Ovary (tissue), 10 donors: ENCODE results near the gene KCNC2. TPM values are rescaled to one million over a fixed set of nuclear protein-coding genes. Genes with fewer than 3 reads are reported as not detected.

Source experiments
- DNase-seq, 5 donors: peaks; one replicate each; pipeline ENCODE4 v3.0.0-alpha.2; 2019 to 2020
- H3K27ac ChIP-seq, 2 donors: fragments of 200-600 bp; one replicate each; pipeline versions ENCODE4 v1.5.1 to v1.8.0; 2019 to 2022
- H3K27me3 ChIP-seq: fragments of 200-600 bp; one replicate; pipeline ENCODE4 v1.8.0; 2022
- H3K36me3 ChIP-seq: fragments of 200-600 bp; sonication (generic); one replicate; pipeline ENCODE4 v1.5.1; 2019
- H3K4me1 ChIP-seq: one replicate; pipeline ENCODE4 v1.8.1; 2013; ENCODE audit warnings: mild to moderate bottlenecking, moderate library complexity; ENCODE audit not compliant: insufficient read depth
- H3K4me3 ChIP-seq: fragments of 200-600 bp; sonication (generic); one replicate; pipeline ENCODE4 v1.5.1; 2017
- H3K9me3 ChIP-seq, 2 donors: fragments of 200-600 bp in 1 of 2; sonication (generic) in 1 of 2; one replicate each; pipeline versions ENCODE4 v1.5.1 to v1.8.1; 2013 to 2019; ENCODE audit warnings: mild to moderate bottlenecking in 1 of 2, moderate library complexity in 1 of 2
- EP300 ChIP-seq: sonication (generic); formaldehyde crosslinking; IDR thresholded peaks from one replicate; pipeline ENCODE4 v1.6.1; 2017; ENCODE audit warnings: antibody characterized with exemption
- POLR2A ChIP-seq: fragments of 450-650 bp; IDR thresholded peaks from one replicate; pipeline ENCODE4 v1.6.1; 2017; ENCODE audit warnings: antibody characterized with exemption, mild to moderate bottlenecking, moderate library complexity
- WGBS, 3 donors: extraction: QIAGEN DNeasy Blood & Tissue Kit in 1 of 3; methylation state at CpG; one replicate each; pipeline versions ENCODE4 v1.1.5 to v1.1.7; 2013 to 2017; 5-methylcytosine and 5-hydroxymethylcytosine counted together
- intact Hi-C, 4 donors: fragments of 100-400 bp; cut with DNase I; formaldehyde crosslinking; loops; one replicate each; pipeline versions ENCODE4 v1.11.0 to v1.15.1; 2022 to 2023
- long read RNA-seq, 3 donors: library from polyadenylated mRNA in 2 of 3; unstranded in 2 of 3; transcript quantifications; one replicate each; pipeline ENCODE4 v2.0.0 and lab custom pipeline, GENCODE V29; 2021 to 2026
- polyA plus RNA-seq, 2 donors: library from polyadenylated mRNA; stranded (reverse); fragments of 200-250 nt in 1 of 2; fragments of 350-450 nt in 1 of 2; fragmentation: Illumina TruSeq in 1 of 2; extraction: RNeasy Lipid Tissue Mini Kit (QIAGEN cat#74804) in 1 of 2; gene quantifications; one replicate each; pipeline ENCODE4 v1.2.3, GENCODE V29; 2013 to 2014
- total RNA-seq, 7 donors: library from RNA; depleted of rRNA in 2 of 7; stranded (reverse); fragments of >200 nt in 2 of 7; fragmentation: NEBNext Ultra II Directional in 3 of 7; extraction: Animal tissue kit (Norgen Biotek cat#: 25700) in 3 of 7; gene quantifications; one replicate each; pipeline versions ENCODE4 v1.1.0 to v1.2.4, GENCODE V29; 2016 to 2023
- TF ChIP-seq, protein P1 (sequence below), 3 donors: fragments of 450-650 bp in 2 of 3; fragments of 200-600 bp in 1 of 3; IDR thresholded peaks; one replicate each; pipeline versions ENCODE4 v1.5.1 to v1.8.0; 2016 to 2022; ENCODE audit warnings: antibody characterized with exemption in 3 of 3, mild to moderate bottlenecking in 1 of 3
- donor health status: DM: no; HTN: no; CAD: no; lungs with moderate emphysema.
- donor health status: DM: no; HTN: no; CAD: no.
- donor health status: Bipolar disorder and iron deficiency.
- donor health status: DM: yes; HTN: yes; CAD: no.
- donor health status: DM: no; HTN: no; CAD: no.
- donor health status: DM: yes; HTN: yes; CAD: no.

KCNC2 gene
- total RNA-seq (not detected), polyA plus RNA-seq (not detected)
- long read RNA-seq, donor 1: 0 reads
- long read RNA-seq, donor 2: 0 reads
- long read RNA-seq, donor 3: 0 reads

DNA sequence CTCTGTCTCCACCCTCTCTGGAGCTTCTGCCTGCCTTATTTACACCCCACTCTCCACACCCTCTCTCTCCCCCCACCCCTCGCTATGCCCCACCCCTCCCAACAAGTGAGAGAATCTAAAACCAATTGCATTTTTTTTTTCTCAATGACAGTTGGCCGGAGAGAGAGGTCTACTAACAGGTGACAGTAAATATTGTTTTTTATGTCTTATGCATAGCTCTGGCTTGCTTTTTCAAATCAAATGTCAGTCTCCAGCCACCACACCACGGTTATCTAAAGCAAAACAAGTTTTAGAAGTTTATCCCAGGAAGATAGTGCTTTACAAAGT lies at the start of gene KCNC2:
KCNC2 (minus strand) TSS at position 28 of the 327 bp plus-strand sequence.
- DNase-seq: no peak
- 39 to 53% (median 45%) methylated on average over 3 of the region's 3 CpGs for whole genome bisulfite sequencing, 3 donors
- TF ChIP-seq, protein P1, sequence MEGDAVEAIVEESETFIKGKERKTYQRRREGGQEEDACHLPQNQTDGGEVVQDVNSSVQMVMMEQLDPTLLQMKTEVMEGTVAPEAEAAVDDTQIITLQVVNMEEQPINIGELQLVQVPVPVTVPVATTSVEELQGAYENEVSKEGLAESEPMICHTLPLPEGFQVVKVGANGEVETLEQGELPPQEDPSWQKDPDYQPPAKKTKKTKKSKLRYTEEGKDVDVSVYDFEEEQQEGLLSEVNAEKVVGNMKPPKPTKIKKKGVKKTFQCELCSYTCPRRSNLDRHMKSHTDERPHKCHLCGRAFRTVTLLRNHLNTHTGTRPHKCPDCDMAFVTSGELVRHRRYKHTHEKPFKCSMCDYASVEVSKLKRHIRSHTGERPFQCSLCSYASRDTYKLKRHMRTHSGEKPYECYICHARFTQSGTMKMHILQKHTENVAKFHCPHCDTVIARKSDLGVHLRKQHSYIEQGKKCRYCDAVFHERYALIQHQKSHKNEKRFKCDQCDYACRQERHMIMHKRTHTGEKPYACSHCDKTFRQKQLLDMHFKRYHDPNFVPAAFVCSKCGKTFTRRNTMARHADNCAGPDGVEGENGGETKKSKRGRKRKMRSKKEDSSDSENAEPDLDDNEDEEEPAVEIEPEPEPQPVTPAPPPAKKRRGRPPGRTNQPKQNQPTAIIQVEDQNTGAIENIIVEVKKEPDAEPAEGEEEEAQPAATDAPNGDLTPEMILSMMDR (IDR thresholded peaks at IDR 0.05): no peak
- TF ChIP-seq EP300 (no peak), POLR2A (no peak)
- H3K27me3 ChIP-seq: no peaks in the 10 kb centered on the region
- no peaks in the 10 kb centered on the region for H3K36me3 ChIP-seq
- intact Hi-C loops: no loop called here
- no peaks in the 10 kb centered on the region for H3K9me3 ChIP-seq
- H3K4me1 ChIP-seq: no peaks in the 10 kb centered on the region
- H3K27ac ChIP-seq: no peak within 1 kb of the TSS
- H3K4me3 ChIP-seq: no peak within 1 kb of the TSS

DNA sequence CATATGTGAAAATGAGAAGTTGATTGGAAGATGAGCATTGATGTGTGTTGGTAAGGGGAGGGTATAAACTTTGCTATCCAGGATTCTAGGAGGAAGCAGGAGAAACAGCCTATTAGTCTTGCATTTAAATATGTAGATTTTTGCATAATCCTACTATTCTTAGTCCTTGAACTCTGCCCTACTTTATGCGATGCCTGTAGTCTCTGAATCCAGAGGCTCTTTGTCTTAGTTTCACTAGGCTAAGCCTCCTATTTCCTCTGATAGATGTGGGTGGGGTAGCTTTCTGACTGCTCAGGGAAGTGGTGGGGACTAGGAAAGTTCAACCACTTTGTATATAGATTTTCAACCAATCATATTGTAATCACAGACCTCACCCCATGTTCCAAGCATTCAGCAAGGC lies 49.5 kb upstream of the KCNC2 start:
- no peaks in the 10 kb centered on the region for H3K27me3 ChIP-seq
- no peak for DNase-seq
- TF ChIP-seq, protein P1 (IDR thresholded peaks at IDR 0.05): no peak
- no peak for TF ChIP-seq POLR2A
- TF ChIP-seq EP300: no peak
- 24 to 54% (median 31%) methylated on average over 1 of the region's 1 CpG for WGBS, 3 donors
- no peaks in the 10 kb centered on the region for H3K36me3 ChIP-seq
- H3K27ac ChIP-seq: no peak overlapping the region
- H3K4me3 ChIP-seq: no peak overlapping the region
- intact Hi-C loops: no loop called here
- no peaks in the 10 kb centered on the region for H3K9me3 ChIP-seq
- no peaks in the 10 kb centered on the region for H3K4me1 ChIP-seq

- Histone ChIP-seq H3K36me3 (no peaks in the 10 kb centered on the region), H3K27ac (no peak overlapping the region), H3K4me1 (no peaks in the 10 kb centered on the region), H3K4me3 (no peak overlapping the region), H3K9me3 (no peaks in the 10 kb centered on the region), H3K27me3 (no peaks in the 10 kb centered on the region)
- 52 to 72% (median 55%) methylated on average over 2 of the region's 2 CpGs for WGBS, 3 donors
- no peak for DNase-seq
- TF ChIP-seq, protein P1 (IDR thresholded peaks at IDR 0.05): no peak
- TF ChIP-seq POLR2A: no peak
- no peak for TF ChIP-seq EP300
- intact Hi-C loops: no loop called here
These were observed 47.9 kb upstream of the KCNC2 start for GRCh38 chr12:75257510-75257909.

- Histone ChIP-seq H3K27ac (no peak overlapping the region), H3K4me1 (no peaks in the 10 kb centered on the region), H3K36me3 (no peaks in the 10 kb centered on the region), H3K4me3 (no peak overlapping the region), H3K9me3 (no peaks in the 10 kb centered on the region), H3K27me3 (no peaks in the 10 kb centered on the region)
- intact Hi-C loops: no loop called here
- TF ChIP-seq, protein P1 (IDR thresholded peaks at IDR 0.05): no peak
- no peak for TF ChIP-seq EP300
- TF ChIP-seq POLR2A: no peak
- no peak for DNase-seq
These were observed 35.5 kb upstream of the KCNC2 start for GRCh38 chr12:75245108-75245507.

- Histone ChIP-seq H3K4me1 (no peaks in the 10 kb centered on the region), H3K27ac (no peak overlapping the region), H3K36me3 (no peaks in the 10 kb centered on the region), H3K9me3 (no peaks in the 10 kb centered on the region), H3K27me3 (no peaks in the 10 kb centered on the region), H3K4me3 (no peak overlapping the region)
- TF ChIP-seq POLR2A (no peak), EP300 (no peak)
- TF ChIP-seq, protein P1 (IDR thresholded peaks at IDR 0.05): no peak
- no peak for DNase-seq
- intact Hi-C loops: no loop called here
These were observed 30.3 kb upstream of the KCNC2 start for GRCh38 chr12:75239987-75240386.
